K562 (cell line): ENCODE data around the gene CBX8. TPM values are rescaled to one million over a fixed set of nuclear protein-coding genes. Genes with fewer than 3 reads are reported as not detected.

Experiments
- CREB1 ChIP-seq, 2 experiments: sonication (generic) in 1 of 2; formaldehyde crosslinking in 1 of 2; IDR thresholded peaks; 2 replicates each; pipeline versions ENCODE4 v1.6.1 to v1.8.0; 2012 to 2022; ENCODE audit warnings: inconsistent platforms in 1 of 2, mild to moderate bottlenecking in 1 of 2, missing genetic modification reagents in 1 of 2, moderate library complexity in 1 of 2
- EP400 ChIP-seq: fragments of 450-650 bp; IDR thresholded peaks from 2 replicates; pipeline ENCODE4 v1.6.1; 2017; ENCODE audit warnings: antibody characterized with exemption, mild to moderate bottlenecking, moderate library complexity
- FOXK2 ChIP-seq, 2 experiments: fragments of 450-650 bp; IDR thresholded peaks in 1 of 2; conservative IDR thresholded peaks in 1 of 2; 2 replicates each; pipeline ENCODE4 v1.6.1; 2016; ENCODE audit warnings: low read depth in 2 of 2, mild to moderate bottlenecking in 1 of 2
- HINFP ChIP-seq: fragments of 450-650 bp; conservative IDR thresholded peaks from 2 replicates; pipeline ENCODE4 v1.6.1; 2016; ENCODE audit warnings: missing genetic modification characterization, low read depth, mild to moderate bottlenecking, control low read depth, missing compliant biosample characterization
- LARP7 ChIP-seq: fragments of 450-650 bp; IDR thresholded peaks from 2 replicates; pipeline ENCODE4 v1.6.1; 2016
- MGA ChIP-seq: fragments of 450-650 bp; IDR thresholded peaks from 2 replicates; pipeline ENCODE4 v1.6.1; 2016; ENCODE audit warnings: mild to moderate bottlenecking, moderate library complexity
- NFIX ChIP-seq: fragments of 250-450 bp; sonication (Bioruptor Pico); IDR thresholded peaks from 2 replicates; pipeline ENCODE4 v1.4.0; 2020; ENCODE audit warnings: low read depth, mild to moderate bottlenecking, moderate library complexity
- NFRKB ChIP-seq: fragments of 450-650 bp; IDR thresholded peaks from 2 replicates; pipeline ENCODE4 v1.6.1; 2016; ENCODE audit warnings: low read depth
- NFXL1 ChIP-seq: fragments of 450-650 bp; formaldehyde crosslinking; IDR thresholded peaks from 2 replicates; pipeline ENCODE4 v1.4.0; 2021; ENCODE audit warnings: mild to moderate bottlenecking
- SIRT6 ChIP-seq: IDR thresholded peaks from one replicate; pipeline ENCODE4 v1.6.1; 2012; ENCODE audit warnings: low read depth, mild to moderate bottlenecking, control low read depth, inconsistent platforms, low read length, moderate library complexity
- ZNF695 ChIP-seq: fragments of 450-650 bp; formaldehyde crosslinking; IDR thresholded peaks from 2 replicates; pipeline ENCODE4 v1.4.0; 2020; ENCODE audit warnings: mild to moderate bottlenecking, moderate library complexity
- polyA plus RNA-seq, 8 experiments: library from polyadenylated mRNA; depleted of rRNA in 4 of 8; stranded (reverse) in 5 of 8; unstranded in 3 of 8; fragments of >200 nt; fragmentation: Nextera tagmentation in 2 of 8; fragmentation: Illumina TruSeq in 1 of 8; extraction: Ambion mirVana in 2 of 8; extraction: Trizol in 1 of 8; gene quantifications; 2 replicates each; pipeline versions ENCODE4 v1.2.1 to v1.2.3, GENCODE V29; 2011 to 2014; ENCODE audit warnings: inconsistent platforms in 1 of 8, missing spikeins in 1 of 8
- total RNA-seq, 7 experiments: library from RNA; depleted of rRNA in 6 of 7; stranded (reverse); fragments of >200 nt in 6 of 7; fragmentation: Illumina TruSeq in 2 of 7; extraction: Trizol in 2 of 7; gene quantifications; 2 replicates each; pipeline versions ENCODE4 v1.2.1 to v1.2.3, GENCODE V29; 2011 to 2021; ENCODE audit warnings: low replicate concordance in 1 of 7
- TF ChIP-seq, protein P1 (sequence below): sonication (generic); formaldehyde crosslinking; IDR thresholded peaks from 2 replicates; pipeline ENCODE4 v1.8.1; 2022; ENCODE audit warnings: missing genetic modification reagents
- TF ChIP-seq, protein P2 (sequence below): fragments of 250-450 bp; sonication (Bioruptor Pico); IDR thresholded peaks from 2 replicates; pipeline ENCODE4 v1.4.0; 2020

Gene CBX8
- total and polyA plus RNA-seq, 9 of the 15 experiments (the other 6 are each of a cell fraction or from before 2014, with no cell fraction given): 0.08 to 11.9 (median 2.6) TPM

DNA sequence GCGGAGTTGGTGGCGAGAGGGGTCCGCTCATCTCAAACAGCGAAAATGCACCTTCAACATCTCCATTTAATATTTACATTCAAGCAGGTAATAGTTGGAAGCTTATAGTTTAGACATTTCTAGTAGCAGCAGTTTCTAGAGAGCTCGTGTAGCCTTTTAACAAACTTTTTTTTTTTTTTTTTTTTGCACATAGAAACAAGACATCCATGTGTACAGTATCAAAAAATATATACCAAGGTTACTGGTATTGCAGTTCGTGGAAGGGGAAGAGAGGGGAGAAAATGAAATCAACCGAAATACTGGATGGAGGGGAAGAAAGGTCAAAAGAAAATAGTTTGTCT, 36.2 kb upstream of the CBX8 start (continued):
- TF ChIP-seq, protein P1, sequence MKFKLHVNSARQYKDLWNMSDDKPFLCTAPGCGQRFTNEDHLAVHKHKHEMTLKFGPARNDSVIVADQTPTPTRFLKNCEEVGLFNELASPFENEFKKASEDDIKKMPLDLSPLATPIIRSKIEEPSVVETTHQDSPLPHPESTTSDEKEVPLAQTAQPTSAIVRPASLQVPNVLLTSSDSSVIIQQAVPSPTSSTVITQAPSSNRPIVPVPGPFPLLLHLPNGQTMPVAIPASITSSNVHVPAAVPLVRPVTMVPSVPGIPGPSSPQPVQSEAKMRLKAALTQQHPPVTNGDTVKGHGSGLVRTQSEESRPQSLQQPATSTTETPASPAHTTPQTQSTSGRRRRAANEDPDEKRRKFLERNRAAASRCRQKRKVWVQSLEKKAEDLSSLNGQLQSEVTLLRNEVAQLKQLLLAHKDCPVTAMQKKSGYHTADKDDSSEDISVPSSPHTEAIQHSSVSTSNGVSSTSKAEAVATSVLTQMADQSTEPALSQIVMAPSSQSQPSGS (CRISPR knock-in tag): no peak
- TF ChIP-seq NFIX (CRISPR knock-in tag) (no peak), MGA (no peak), NFRKB (no peak), LARP7 (no peak), CREB1 (IDR thresholded peaks at IDR 0.05) (0 out of 2 replicates have a peak, but pooled peaks have one; percentile 2), CREB1 (CRISPR knock-in tag; IDR thresholded peaks at IDR 0.05) (no peak), ZNF695 (CRISPR knock-in tag) (no peak), NFXL1 (no peak), SIRT6 (no peak), HINFP (tag) (no peak), EP400 (0 out of 2 replicates have a peak, but pooled peaks have one; percentile 2), FOXK2 (conservative IDR thresholded peaks at IDR 0.05 in 1 of 2, IDR thresholded peaks at IDR 0.05 in 1 of 2; ENCODE audit: low read depth in 2 of 2) (0 out of 4 replicates have a peak, but pooled peaks of 1 of the 2 experiments have one; percentile 31)
- TF ChIP-seq, protein P2, sequence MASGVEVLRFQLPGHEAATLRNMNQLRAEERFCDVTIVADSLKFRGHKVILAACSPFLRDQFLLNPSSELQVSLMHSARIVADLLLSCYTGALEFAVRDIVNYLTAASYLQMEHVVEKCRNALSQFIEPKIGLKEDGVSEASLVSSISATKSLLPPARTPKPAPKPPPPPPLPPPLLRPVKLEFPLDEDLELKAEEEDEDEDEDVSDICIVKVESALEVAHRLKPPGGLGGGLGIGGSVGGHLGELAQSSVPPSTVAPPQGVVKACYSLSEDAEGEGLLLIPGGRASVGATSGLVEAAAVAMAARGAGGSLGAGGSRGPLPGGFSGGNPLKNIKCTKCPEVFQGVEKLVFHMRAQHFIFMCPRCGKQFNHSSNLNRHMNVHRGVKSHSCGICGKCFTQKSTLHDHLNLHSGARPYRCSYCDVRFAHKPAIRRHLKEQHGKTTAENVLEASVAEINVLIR: no peak
